Measurements from ENCODE around the gene ZNF268.

ZNF268 gene

DNA sequence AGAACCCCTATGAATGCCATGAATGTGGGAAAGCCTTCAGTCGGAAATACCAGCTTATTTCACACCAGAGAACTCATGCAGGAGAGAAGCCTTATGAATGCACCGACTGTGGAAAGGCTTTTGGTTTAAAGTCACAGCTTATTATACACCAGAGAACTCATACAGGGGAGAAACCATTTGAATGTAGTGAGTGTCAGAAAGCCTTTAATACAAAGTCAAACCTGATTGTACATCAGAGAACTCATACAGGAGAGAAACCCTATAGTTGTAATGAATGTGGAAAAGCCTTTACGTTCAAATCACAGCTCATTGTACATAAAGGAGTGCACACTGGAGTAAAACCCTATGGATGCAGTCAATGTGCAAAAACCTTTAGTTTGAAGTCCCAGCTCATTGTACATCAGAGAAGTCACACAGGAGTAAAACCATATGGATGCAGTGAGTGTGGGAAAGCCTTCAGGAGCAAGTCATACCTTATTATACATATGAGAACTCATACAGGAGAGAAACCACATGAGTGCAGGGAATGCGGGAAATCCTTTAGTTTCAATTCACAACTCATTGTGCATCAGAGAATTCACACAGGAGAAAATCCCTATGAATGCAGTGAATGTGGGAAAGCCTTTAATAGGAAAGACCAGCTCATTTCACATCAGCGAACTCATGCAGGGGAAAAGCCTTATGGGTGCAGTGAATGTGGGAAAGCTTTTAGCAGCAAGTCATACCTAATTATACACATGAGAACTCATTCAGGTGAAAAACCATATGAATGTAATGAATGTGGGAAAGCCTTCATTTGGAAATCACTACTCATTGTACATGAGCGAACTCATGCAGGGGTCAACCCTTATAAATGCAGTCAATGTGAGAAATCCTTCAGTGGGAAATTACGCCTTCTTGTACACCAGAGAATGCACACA lies 22.3 kb downstream of the ZNF268 start:
- no peak for DNase-seq (ENCODE audit: low read depth)
- H3K4me3 ChIP-seq (ENCODE audit: low read depth, low read length): no peak overlapping the region
- in situ Hi-C loops (cut with HindIII; ENCODE audit: low sequenced_read_pairs): no loop called here
- TF ChIP-seq, protein P1, sequence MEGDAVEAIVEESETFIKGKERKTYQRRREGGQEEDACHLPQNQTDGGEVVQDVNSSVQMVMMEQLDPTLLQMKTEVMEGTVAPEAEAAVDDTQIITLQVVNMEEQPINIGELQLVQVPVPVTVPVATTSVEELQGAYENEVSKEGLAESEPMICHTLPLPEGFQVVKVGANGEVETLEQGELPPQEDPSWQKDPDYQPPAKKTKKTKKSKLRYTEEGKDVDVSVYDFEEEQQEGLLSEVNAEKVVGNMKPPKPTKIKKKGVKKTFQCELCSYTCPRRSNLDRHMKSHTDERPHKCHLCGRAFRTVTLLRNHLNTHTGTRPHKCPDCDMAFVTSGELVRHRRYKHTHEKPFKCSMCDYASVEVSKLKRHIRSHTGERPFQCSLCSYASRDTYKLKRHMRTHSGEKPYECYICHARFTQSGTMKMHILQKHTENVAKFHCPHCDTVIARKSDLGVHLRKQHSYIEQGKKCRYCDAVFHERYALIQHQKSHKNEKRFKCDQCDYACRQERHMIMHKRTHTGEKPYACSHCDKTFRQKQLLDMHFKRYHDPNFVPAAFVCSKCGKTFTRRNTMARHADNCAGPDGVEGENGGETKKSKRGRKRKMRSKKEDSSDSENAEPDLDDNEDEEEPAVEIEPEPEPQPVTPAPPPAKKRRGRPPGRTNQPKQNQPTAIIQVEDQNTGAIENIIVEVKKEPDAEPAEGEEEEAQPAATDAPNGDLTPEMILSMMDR (IDR thresholded peaks at IDR 0.05; ENCODE audit: low read depth, low read length, missing control alignments): no peak

DNA sequence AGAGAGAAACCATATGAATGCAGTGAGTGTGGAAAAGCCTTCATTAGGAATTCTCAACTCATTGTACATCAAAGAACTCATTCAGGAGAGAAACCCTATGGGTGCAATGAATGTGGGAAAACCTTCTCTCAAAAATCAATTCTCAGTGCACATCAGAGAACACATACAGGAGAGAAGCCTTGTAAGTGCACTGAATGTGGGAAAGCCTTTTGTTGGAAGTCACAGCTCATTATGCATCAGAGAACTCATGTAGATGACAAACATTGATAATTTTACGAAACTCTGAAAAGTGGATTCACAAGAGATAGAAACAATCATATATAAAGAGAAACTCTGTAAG lies 22.9 kb downstream of the ZNF268 start:
- in situ Hi-C loops (cut with HindIII; ENCODE audit: low sequenced_read_pairs): no loop called here
- TF ChIP-seq, protein P1 (IDR thresholded peaks at IDR 0.05; ENCODE audit: low read depth, low read length, missing control alignments): no peak
- no peak for DNase-seq (ENCODE audit: low read depth)
- no peak overlapping the region for H3K4me3 ChIP-seq (ENCODE audit: low read depth, low read length)

DNA sequence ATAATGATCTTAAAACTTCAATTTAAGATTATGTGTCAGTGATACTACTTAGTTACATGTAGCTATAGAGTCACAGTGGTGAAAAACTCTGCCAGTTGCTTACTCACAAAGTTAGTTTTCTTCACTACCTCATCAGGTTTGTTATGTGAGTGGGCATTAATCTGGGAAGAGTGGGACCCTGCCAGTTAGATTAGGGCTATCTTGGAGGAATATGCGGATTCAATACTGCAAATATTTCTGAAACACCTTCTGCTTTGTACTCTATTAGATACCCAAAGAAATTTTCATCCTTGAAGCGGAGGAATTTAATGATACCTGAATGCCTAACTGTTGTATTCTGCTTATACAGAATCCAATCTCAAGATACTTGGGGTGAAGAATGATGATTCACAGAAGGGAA lies 25.1 kb downstream of the ZNF268 start:
- DNase-seq (ENCODE audit: low read depth): no peak
- H3K4me3 ChIP-seq (ENCODE audit: low read depth, low read length): no peak overlapping the region
- TF ChIP-seq, protein P1 (IDR thresholded peaks at IDR 0.05; ENCODE audit: low read depth, low read length, missing control alignments): no peak
- in situ Hi-C loops (cut with HindIII; ENCODE audit: low sequenced_read_pairs): no loop called here

DNA sequence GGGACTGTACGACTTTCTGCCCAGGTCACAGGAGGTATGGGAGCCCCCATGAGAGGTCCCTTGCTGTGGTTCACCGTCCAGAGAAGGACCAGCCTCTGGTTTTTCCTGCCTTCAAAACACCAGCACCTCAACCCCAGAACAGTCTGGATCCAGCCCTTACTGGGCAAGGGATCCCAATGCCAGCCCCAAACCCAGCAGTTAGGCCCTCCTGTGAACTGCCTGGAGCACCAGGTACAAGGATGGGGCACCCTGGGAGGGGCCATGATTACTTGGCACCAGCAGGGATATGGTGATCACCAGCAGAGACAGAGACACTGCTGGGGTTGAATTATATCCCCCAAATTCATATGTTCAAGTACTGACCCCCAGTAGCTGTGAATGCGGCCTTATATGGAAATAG lies 34.4 kb downstream of the ZNF268 start:
- H3K4me3 ChIP-seq (ENCODE audit: low read depth, low read length): no peak overlapping the region
- TF ChIP-seq, protein P1 (IDR thresholded peaks at IDR 0.05; ENCODE audit: low read depth, low read length, missing control alignments): no peak
- no peak for DNase-seq (ENCODE audit: low read depth)
- in situ Hi-C loops (cut with HindIII; ENCODE audit: low sequenced_read_pairs): no loop called here

DNA sequence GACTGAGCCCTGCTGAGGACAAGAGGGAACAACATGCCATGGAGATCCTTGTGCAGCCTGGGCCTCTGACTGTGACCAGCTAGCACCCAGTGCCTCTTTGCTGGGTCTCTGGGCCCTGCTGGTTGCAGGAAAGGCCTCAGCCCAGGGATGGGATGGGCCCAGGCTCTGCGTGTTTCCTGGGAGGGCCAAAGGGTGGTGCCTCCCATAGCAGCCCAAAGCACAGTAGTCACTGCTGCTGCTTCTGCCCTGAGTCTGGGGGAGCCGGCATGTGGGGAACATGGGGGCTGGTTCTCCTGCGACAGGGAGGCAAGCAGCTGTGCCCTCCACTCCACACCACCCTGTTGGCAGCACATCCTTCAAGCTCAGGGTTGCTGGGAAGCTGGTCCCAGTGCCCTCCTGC lies 35.9 kb downstream of the ZNF268 start:
- TF ChIP-seq, protein P1 (IDR thresholded peaks at IDR 0.05; ENCODE audit: low read depth, low read length, missing control alignments): no peak
- no peak for DNase-seq (ENCODE audit: low read depth)
- no peak overlapping the region for H3K4me3 ChIP-seq (ENCODE audit: low read depth, low read length)
- in situ Hi-C loops (cut with HindIII; ENCODE audit: low sequenced_read_pairs): no loop called here

DNA sequence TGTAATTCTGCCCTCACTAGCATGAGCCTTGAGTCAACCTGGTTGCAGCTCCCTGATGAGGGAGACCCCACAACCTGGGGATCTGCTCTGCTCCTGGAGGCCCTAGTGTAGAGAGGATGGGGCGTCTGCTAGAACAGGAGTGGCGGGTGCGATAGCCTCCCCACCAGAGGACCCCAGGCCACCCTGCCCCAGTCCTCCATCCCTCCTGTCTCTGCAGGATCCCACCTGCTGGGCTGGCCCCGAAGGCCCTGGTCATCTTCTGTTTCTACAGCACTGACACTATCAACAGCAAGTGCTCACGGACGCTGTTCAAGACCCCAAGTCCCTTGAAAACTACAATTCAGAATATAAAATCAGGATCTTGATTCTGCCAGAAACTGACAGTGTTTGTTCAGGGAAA lies 39.2 kb downstream of the ZNF268 start:
- TF ChIP-seq, protein P1 (IDR thresholded peaks at IDR 0.05; ENCODE audit: low read depth, low read length, missing control alignments): no peak

More for the DNA sequence above, 39.2 kb downstream of the ZNF268 start:
- in situ Hi-C loops (cut with HindIII; ENCODE audit: low sequenced_read_pairs): no loop called here
- H3K4me3 ChIP-seq (ENCODE audit: low read depth, low read length): no peak overlapping the region
- no peak for DNase-seq (ENCODE audit: low read depth)
